Ovary (tissue), 9 donors: ENCODE measurements around the gene TBL1XR1. TPM values are rescaled to one million over a fixed set of nuclear protein-coding genes. Genes with fewer than 3 reads are reported as not detected.
"Not testable (repeated sequence)": the region's sequence is repeated elsewhere in the genome, so short reads cannot be mapped to it uniquely, and the experiment has no call there.

ENCODE experiments used
- DNase-seq, 5 donors: peaks; one replicate each; pipeline ENCODE4 v3.0.0-alpha.2; 2019 to 2020
- H3K27ac ChIP-seq, 2 donors: fragments of 200-600 bp; one replicate each; pipeline versions ENCODE4 v1.5.1 to v1.8.0; 2019 to 2022
- H3K27me3 ChIP-seq: fragments of 200-600 bp; one replicate; pipeline ENCODE4 v1.8.0; 2022
- H3K36me3 ChIP-seq: fragments of 200-600 bp; sonication (generic); one replicate; pipeline ENCODE4 v1.5.1; 2019
- H3K4me1 ChIP-seq: one replicate; pipeline ENCODE4 v1.8.1; 2013; ENCODE audit warnings: mild to moderate bottlenecking, moderate library complexity; ENCODE audit not compliant: insufficient read depth
- H3K4me3 ChIP-seq: fragments of 200-600 bp; sonication (generic); one replicate; pipeline ENCODE4 v1.5.1; 2017
- H3K9me3 ChIP-seq, 2 donors: fragments of 200-600 bp in 1 of 2; sonication (generic) in 1 of 2; one replicate each; pipeline versions ENCODE4 v1.5.1 to v1.8.1; 2013 to 2019; ENCODE audit warnings: mild to moderate bottlenecking in 1 of 2, moderate library complexity in 1 of 2
- CTCF ChIP-seq, 3 donors: fragments of 450-650 bp in 2 of 3; fragments of 200-600 bp in 1 of 3; IDR thresholded peaks; one replicate each; pipeline versions ENCODE4 v1.5.1 to v1.8.0; 2016 to 2022; ENCODE audit warnings: antibody characterized with exemption in 3 of 3, mild to moderate bottlenecking in 1 of 3
- EP300 ChIP-seq: sonication (generic); formaldehyde crosslinking; IDR thresholded peaks from one replicate; pipeline ENCODE4 v1.6.1; 2017; ENCODE audit warnings: antibody characterized with exemption
- POLR2A ChIP-seq: fragments of 450-650 bp; IDR thresholded peaks from one replicate; pipeline ENCODE4 v1.6.1; 2017; ENCODE audit warnings: antibody characterized with exemption, mild to moderate bottlenecking, moderate library complexity
- WGBS, 3 donors: extraction: QIAGEN DNeasy Blood & Tissue Kit in 1 of 3; methylation state at CpG; one replicate each; pipeline versions ENCODE4 v1.1.5 to v1.1.7; 2013 to 2017; 5-methylcytosine and 5-hydroxymethylcytosine counted together
- intact Hi-C, 4 donors: fragments of 100-400 bp; cut with DNase I; formaldehyde crosslinking; loops; one replicate each; pipeline versions ENCODE4 v1.11.0 to v1.15.1; 2022 to 2023
- polyA plus RNA-seq, 2 donors: library from polyadenylated mRNA; stranded (reverse); fragments of 200-250 nt in 1 of 2; fragments of 350-450 nt in 1 of 2; fragmentation: Illumina TruSeq in 1 of 2; extraction: RNeasy Lipid Tissue Mini Kit (QIAGEN cat#74804) in 1 of 2; gene quantifications; one replicate each; pipeline ENCODE4 v1.2.3, GENCODE V29; 2013 to 2014
- total RNA-seq, 7 donors: library from RNA; depleted of rRNA in 2 of 7; stranded (reverse); fragments of >200 nt in 2 of 7; fragmentation: NEBNext Ultra II Directional in 3 of 7; extraction: Animal tissue kit (Norgen Biotek cat#: 25700) in 3 of 7; gene quantifications; one replicate each; pipeline versions ENCODE4 v1.1.0 to v1.2.4, GENCODE V29; 2016 to 2023
- donor health status: DM: no; HTN: no; CAD: no; lungs with moderate emphysema.
- donor health status: DM: no; HTN: no; CAD: no.
- donor health status: Bipolar disorder and iron deficiency.
- donor health status: DM: yes; HTN: yes; CAD: no.
- donor health status: DM: no; HTN: no; CAD: no.
- donor health status: DM: yes; HTN: yes; CAD: no.

Gene TBL1XR1
- total and polyA plus RNA-seq, 9 donors = 30.0 to 160 (median 114) TPM

DNA sequence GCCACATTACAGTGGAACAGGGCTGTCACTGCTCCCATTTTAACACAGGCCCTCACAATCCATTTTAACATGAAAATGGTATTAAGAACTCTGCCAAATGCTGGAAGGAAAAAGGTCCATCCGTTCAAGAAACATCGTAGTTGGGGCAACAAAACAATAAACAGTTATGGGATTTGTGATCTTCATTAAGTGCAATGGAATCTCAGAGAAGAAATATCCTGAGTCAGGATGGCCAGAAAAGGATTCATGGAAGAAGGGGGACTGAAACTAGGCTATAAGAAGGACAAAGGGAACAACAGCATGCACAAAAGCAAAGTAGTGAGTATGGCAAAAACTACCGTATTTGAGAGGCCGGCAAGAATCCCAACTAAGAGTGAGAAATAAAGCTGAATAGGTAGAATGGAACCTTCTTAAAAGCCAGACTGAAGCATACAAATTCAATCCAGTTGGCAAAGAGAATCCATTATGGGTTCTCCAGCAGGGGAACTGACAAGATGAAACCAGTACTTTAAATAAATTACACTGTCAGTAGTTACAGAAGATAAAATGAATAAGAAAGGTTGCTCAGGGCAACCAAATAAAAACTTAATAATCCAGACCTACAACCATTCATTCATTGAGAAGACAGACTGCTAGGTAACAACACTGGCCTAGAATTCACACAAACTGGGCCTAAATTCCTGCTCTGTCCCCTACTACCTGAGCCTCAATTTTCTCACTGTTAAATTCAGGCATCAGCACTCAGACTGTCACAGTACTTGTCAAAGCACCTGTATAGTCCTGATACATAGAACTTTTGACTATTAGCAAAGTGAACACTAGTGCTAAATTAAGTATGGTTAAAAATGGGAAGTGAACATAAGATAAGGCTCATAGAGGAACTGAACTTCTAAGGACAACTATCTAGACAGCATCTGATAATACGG is 6.3 kb downstream of the TBL1XR1 start:
- peaks cover 5% of the 10 kb centered on the region for H3K4me1 ChIP-seq
- intact Hi-C loops = loop anchor here in 3 of 4 donors (10.0 kb wide), 4 partner anchors 126 to 1134 kb away; no protein-coding TSS in a partner anchor
- H3K27me3 ChIP-seq = no peaks in the 10 kb centered on the region

GRCh38 chr3:177190184-177190583 is 7.1 kb downstream of the TBL1XR1 start:
- H3K4me3 ChIP-seq, H3K9me3 ChIP-seq, DNase-seq, H3K27me3 ChIP-seq, H3K27ac ChIP-seq, H3K36me3 ChIP-seq: not testable (repeated sequence)
- 93 to 97% (median 94%) methylated on average over 5 of the region's 5 CpGs for WGBS, 3 donors
- H3K4me1 ChIP-seq = peaks cover 10% of the 10 kb centered on the region
- intact Hi-C loops = loop anchor here in 3 of 4 donors (10.0 kb wide), 4 partner anchors 125 to 1135 kb away; no protein-coding TSS in a partner anchor

More for the DNA sequence above, 6.3 kb downstream of the TBL1XR1 start:
- TF ChIP-seq EP300 (no peak), POLR2A (no peak)
- H3K27ac ChIP-seq = no peak overlapping the region
- no peaks in the 10 kb centered on the region for H3K36me3 ChIP-seq
- H3K9me3 ChIP-seq = no peaks in the 10 kb centered on the region
- WGBS, 3 donors = 26 to 36% (median 31%) methylated on average over 5 of the region's 5 CpGs
- no peak for DNase-seq
- H3K4me3 ChIP-seq = no peak overlapping the region

- H3K9me3 ChIP-seq, H3K27me3 ChIP-seq, intact Hi-C loops, DNase-seq, H3K27ac ChIP-seq, H3K4me3 ChIP-seq, H3K36me3 ChIP-seq: not testable (repeated sequence)
- WGBS, 3 donors = 83 to 87% (median 87%) methylated on average over 4 of the region's 4 CpGs
- H3K4me1 ChIP-seq = peaks cover 14% of the 10 kb centered on the region
These were observed 9.0 kb downstream of the TBL1XR1 start for GRCh38 chr3:177188325-177188724.

- DNase-seq = no peak
- Histone ChIP-seq H3K36me3 (no peaks in the 10 kb centered on the region), H3K9me3 (no peaks in the 10 kb centered on the region), H3K4me3 (no peak overlapping the region), H3K27me3 (no peaks in the 10 kb centered on the region), H3K27ac (no peak overlapping the region), H3K4me1 (peaks cover 17% of the 10 kb centered on the region)
- WGBS, 3 donors = 58 to 61% (median 61%) methylated on average over 1 of the region's 1 CpG
- intact Hi-C loops = no loop called here
- no peak for TF ChIP-seq CTCF (IDR thresholded peaks at IDR 0.05)
- no peak for TF ChIP-seq POLR2A
- TF ChIP-seq EP300 = no peak
These were observed 11.0 kb downstream of the TBL1XR1 start for GRCh38 chr3:177186306-177186705.

DNA sequence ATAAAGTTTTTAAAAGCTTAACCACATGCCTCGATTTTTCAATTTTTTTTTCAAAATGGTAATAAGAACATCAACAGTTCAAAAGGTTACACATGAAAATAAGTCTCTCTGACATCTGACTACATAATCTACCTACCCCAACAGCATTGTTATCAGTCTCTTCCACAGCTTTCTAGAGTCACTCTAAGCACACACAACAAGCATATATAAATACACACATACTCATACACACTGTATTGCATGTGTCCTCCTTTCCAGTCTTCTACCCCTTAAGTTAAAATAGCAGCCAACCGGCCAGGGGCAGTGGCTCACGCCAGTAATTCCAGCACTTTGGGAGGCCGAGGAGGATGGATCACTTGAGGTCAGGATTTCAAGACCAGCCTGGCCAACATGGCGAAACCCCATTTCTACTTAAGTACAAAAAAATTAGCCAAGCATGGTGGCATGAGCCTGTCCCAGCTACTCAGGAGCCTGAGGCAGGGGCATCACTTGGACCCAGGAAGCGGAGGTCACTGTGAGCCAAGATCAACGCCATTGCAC is 12.2 kb downstream of the TBL1XR1 start:
- Histone ChIP-seq H3K27me3 (no peaks in the 10 kb centered on the region), H3K27ac (no peak overlapping the region), H3K9me3 (no peaks in the 10 kb centered on the region), H3K36me3 (no peaks in the 10 kb centered on the region), H3K4me1 (peaks cover 17% of the 10 kb centered on the region), H3K4me3 (no peak overlapping the region)
- TF ChIP-seq EP300 = no peak
- TF ChIP-seq CTCF (IDR thresholded peaks at IDR 0.05) = no peak
- no peak for TF ChIP-seq POLR2A
- WGBS, 3 donors = 77 to 81% (median 78%) methylated on average over 7 of the region's 7 CpGs
- DNase-seq = no peak
- intact Hi-C loops = no loop called here

DNA sequence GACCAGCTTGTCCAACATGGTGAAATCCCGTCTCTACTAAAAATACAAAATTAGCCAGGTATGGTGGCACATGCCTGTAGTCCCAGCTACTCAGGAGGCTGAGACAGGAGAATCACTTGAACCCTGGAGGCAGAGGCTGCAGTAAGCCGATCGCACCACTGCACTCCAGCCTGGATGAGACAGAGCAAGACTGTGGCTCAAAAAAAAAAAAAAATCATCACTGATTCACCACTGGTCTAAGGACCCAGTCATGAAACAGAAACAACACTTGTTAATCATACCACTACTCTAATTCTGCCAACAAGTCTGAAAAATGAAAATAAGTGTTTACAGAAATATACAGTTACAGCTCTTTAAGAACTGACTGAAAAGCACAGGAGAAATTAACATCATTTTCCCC is 12.7 kb downstream of the TBL1XR1 start:
- H3K27ac ChIP-seq, H3K36me3 ChIP-seq, H3K4me3 ChIP-seq, intact Hi-C loops, H3K9me3 ChIP-seq, DNase-seq, H3K27me3 ChIP-seq: not testable (repeated sequence)
- peaks cover 18% of the 10 kb centered on the region for H3K4me1 ChIP-seq
- 84 to 90% (median 90%) methylated on average over 3 of the region's 3 CpGs for WGBS, 3 donors
